Stimulated activated memory B cell treated with anti-CD40 and anti-IgM and Interleukin-4, amounts not matched to agents 10 μg/mL and 1 μg/mL and 100 μg/mL, for 72 hours (primary cell): ENCODE data around the gene MEIS1.

Experiments
- ATAC-seq: fragments of 150-1000 bp; cut with Tn5 transposase; 2 replicates; pipeline ENCODE4 v1.10.0; 2021
- H3K27ac Mint-ChIP-seq: one replicate; pipeline ENCODE4 v1.8.0; 2022; ENCODE audit warnings: mild to moderate bottlenecking, mixed read lengths
- H3K27me3 Mint-ChIP-seq: one replicate; pipeline ENCODE4 v1.8.0; 2022; ENCODE audit warnings: mixed read lengths
- H3K36me3 Mint-ChIP-seq: one replicate; pipeline ENCODE4 v1.8.0; 2022; ENCODE audit warnings: mixed read lengths
- H3K4me1 Mint-ChIP-seq: one replicate; pipeline ENCODE4 v1.8.0; 2022; ENCODE audit warnings: mixed read lengths
- H3K4me3 Mint-ChIP-seq: one replicate; pipeline ENCODE4 v1.8.0; 2022; ENCODE audit warnings: mild to moderate bottlenecking, moderate library complexity, mixed read lengths
- H3K9me3 Mint-ChIP-seq: one replicate; pipeline ENCODE4 v1.8.0; 2022; ENCODE audit warnings: mixed read lengths

The MEIS1 gene

DNA sequence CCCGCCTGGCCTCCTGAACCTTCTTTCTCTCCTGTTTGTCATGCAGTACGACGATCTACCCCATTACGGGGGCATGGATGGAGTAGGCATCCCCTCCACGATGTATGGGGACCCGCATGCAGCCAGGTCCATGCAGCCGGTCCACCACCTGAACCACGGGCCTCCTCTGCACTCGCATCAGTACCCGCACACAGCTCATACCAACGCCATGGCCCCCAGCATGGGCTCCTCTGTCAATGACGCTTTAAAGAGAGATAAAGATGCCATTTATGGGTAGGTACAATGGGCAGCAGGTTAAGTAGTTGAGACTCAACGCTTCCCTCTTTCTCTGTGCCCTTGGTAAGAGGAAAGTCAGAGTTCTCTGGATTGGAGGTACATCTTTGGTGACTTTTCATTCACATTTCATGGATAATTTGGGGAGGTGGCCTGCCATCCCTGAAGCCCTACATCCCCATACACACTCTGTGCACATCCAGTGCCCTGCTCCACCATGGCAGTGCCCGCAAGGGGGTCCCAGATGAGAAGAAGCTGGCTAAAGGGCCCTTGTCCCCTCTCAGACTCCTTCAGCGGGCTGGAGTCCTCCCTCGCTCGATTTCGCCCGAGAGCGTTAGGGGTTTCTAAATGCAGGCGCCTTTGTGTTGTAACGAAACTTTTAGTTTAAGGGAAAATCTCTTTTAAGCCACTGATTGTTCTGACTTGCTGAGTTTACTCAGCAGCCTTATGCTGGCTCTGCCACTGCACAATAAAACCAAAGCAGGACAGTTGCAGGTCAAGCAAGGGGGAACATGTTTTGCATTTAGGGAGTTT is 3.0 kb downstream of the MEIS1 start:
- no peaks in the 10 kb centered on the region for H3K36me3 Mint-ChIP-seq
- no peak for ATAC-seq
- H3K4me3 Mint-ChIP-seq = no peak overlapping the region
- peaks cover 45% of the 10 kb centered on the region for H3K4me1 Mint-ChIP-seq
- H3K27me3 Mint-ChIP-seq = peaks cover 87% of the 10 kb centered on the region
- H3K9me3 Mint-ChIP-seq = no peaks in the 10 kb centered on the region
- H3K27ac Mint-ChIP-seq = no peak overlapping the region

DNA sequence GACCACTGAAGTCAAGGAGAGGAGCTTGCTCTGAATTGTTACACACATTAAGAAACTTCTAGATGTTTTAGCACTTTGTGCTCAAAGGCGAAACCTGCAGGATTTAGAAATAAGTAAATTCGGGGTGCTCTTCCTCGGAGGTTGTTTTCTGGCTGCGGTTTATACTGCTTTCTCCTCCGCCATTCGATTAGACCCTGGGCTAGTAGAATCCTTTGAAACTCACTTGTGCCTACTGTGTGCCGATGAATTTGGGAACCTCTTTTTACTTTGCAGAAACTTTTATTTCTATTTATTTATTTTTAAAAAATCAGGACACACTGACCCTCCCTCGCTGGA is 3.5 kb downstream of the MEIS1 start:
- Mint-ChIP-seq H3K4me3 (no peak overlapping the region), H3K9me3 (no peaks in the 10 kb centered on the region), H3K27me3 (peaks cover 87% of the 10 kb centered on the region), H3K4me1 (peaks cover 40% of the 10 kb centered on the region), H3K27ac (no peak overlapping the region), H3K36me3 (no peaks in the 10 kb centered on the region)
- ATAC-seq = no peak

DNA sequence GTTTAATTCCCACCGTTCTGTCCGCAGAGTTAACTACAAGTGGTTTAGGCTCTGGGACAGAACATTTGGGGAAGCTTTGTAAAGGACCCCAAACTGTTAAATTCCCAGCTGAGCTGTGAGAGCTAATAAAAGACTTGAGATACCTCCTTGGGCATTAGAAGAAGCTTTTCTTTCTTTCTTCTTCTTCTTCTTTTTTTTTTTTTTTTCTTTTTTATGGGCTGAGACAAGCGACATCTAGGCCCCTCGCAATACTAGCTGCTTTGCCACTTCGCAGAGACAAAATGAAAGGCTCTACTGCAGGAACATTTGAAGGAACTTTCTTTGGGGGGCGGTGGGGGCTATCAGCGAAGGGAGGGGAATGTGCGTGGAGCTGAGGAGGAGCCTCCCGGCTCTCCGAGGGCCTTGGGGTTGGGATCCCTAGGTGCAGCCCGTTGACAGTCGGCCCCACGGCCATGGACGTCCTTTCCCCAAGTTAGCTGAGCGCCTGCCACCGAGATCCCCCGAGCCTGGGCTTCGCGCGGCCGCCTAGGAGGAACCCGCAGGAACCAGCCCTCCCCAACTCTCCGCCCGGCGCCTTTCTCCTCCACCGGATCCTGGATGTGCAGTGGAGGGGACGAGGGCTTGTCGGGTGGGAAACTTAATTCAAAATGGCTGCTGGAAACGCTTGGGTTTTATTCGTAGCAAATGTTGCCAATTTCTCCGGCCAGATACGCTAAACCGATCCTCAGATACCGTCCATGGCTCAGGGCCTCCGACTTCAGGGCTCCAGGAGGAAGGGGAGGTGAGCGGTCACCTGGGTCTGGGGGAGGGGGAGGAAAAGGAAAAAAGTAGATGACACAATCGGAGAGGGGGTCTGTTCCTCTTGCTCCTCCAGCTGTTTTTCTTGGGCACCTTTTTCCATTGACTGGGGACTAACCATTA is 4.2 kb downstream of the MEIS1 start:
- Mint-ChIP-seq H3K27me3 (peaks cover 87% of the 10 kb centered on the region), H3K4me3 (no peak overlapping the region), H3K27ac (no peak overlapping the region), H3K9me3 (no peaks in the 10 kb centered on the region), H3K36me3 (no peaks in the 10 kb centered on the region), H3K4me1 (peaks cover 33% of the 10 kb centered on the region)
- ATAC-seq = no peak

DNA sequence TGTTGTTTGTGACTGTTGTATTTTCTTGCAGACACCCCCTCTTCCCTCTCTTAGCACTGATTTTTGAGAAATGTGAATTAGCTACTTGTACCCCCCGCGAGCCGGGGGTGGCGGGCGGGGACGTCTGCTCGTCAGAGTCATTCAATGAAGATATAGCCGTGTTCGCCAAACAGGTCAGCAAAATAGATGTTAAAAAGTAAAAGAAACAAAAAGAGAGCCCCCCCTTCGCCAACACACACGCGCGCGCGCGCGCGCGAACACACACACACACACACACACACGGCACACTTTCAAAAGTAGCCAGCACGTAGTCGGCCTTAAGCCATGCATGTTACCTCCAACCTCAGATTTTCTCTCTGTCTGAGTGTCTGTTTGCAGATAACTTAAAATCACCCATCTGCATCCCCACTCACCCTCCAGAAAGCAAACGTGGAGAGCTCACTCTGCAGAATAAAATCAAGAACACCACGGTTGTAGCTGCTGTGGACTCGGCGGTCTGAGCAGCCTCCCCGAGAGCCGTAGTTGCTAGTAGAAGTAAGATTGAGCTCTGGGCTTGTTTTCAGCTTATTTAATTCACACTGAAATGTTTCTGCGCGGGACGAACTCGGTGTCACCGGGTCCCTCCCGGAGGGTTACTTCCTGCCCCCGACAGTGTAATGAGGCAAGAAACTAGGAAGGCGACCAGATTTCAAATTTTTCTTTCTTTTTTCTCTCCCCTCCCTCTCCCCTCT is 5.1 kb downstream of the MEIS1 start:
- H3K27me3 Mint-ChIP-seq = peaks cover 81% of the 10 kb centered on the region
- peak overlapping the region; percentile 9 for H3K4me3 Mint-ChIP-seq
- peaks cover 25% of the 10 kb centered on the region for H3K4me1 Mint-ChIP-seq
- no peak overlapping the region for H3K27ac Mint-ChIP-seq
- H3K36me3 Mint-ChIP-seq = no peaks in the 10 kb centered on the region
- no peaks in the 10 kb centered on the region for H3K9me3 Mint-ChIP-seq
- no peak for ATAC-seq

DNA sequence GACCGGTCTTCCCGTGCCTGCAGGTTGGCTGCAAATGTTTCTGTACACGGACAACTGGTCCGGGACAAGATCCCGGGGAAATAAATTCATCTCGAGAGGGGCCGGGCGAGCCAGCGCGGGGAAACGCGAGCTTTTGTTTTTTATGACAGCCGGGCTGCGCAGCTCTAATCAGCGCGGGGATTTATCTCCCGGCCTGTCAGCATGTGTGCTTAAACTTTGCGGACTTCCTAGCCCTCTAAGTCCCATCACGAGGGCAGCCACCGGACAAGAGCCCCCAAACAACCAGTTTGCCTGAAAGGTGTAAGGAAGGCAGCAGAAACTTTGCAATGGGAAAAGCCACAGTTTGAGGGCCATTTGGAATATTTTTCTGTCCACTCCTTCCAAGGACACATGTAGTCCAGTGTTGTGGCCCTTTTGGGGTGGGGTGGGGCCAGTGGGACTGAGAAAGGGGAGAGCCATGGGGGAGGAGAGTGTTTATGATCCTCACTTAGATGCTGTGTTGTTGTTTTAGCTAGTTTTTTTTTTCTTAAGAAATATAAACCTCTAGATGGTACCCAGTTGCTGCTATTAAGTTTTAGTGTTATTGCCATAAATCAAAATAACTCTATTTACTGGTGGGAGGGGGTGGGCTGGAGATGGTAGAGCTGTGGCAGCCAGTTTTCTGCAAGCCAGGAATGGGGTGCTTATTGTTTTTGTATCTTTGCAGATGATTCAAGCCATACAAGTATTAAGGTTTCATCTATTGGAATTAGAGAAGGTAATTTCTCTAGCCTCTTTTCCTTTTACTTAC is 6.0 kb downstream of the MEIS1 start:
- no peak overlapping the region for H3K27ac Mint-ChIP-seq
- H3K9me3 Mint-ChIP-seq = no peaks in the 10 kb centered on the region
- peaks cover 16% of the 10 kb centered on the region for H3K4me1 Mint-ChIP-seq
- H3K27me3 Mint-ChIP-seq = peaks cover 81% of the 10 kb centered on the region
- ATAC-seq = no peak
- no peak overlapping the region for H3K4me3 Mint-ChIP-seq
- H3K36me3 Mint-ChIP-seq = no peaks in the 10 kb centered on the region

DNA sequence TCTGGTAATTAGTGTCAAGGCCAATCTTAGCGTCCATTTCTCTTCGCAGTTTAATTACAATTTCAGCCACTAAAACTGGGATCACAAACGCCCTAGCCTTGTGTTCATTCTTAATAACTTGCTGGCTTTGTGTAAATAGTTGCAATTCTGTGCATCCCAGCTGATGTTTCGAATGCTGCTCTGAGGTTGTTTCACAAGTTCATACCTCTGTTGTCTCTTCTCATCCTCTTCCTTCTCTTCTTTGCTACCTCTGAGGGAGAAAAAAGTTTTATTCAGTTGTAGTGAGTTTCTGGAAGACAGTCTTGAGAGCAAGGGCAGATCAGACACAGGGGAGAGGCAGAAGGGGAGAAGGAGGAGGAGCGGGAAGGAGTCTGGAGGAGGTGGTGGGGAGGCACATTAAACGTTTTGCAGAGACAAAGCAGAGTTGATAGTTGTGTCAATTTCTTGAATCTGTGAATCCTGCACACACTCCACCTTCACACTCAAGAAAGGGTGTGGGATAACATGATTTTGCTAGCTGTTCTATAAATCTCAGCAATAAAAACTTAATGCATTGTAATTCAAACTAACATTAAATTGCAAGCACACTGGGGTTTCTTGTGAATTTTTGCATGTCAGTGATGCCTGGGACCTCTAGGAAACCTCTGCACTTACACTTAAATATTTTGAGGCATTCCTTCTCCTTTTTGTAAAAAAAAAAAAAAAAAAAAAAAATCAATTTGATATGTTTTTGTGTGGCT is 6.8 kb downstream of the MEIS1 start:
- no peak for ATAC-seq
- no peak overlapping the region for H3K4me3 Mint-ChIP-seq
- H3K9me3 Mint-ChIP-seq = no peaks in the 10 kb centered on the region
- H3K4me1 Mint-ChIP-seq = peaks cover 16% of the 10 kb centered on the region
- peaks cover 78% of the 10 kb centered on the region for H3K27me3 Mint-ChIP-seq
- H3K27ac Mint-ChIP-seq = no peak overlapping the region
- H3K36me3 Mint-ChIP-seq = no peaks in the 10 kb centered on the region

DNA sequence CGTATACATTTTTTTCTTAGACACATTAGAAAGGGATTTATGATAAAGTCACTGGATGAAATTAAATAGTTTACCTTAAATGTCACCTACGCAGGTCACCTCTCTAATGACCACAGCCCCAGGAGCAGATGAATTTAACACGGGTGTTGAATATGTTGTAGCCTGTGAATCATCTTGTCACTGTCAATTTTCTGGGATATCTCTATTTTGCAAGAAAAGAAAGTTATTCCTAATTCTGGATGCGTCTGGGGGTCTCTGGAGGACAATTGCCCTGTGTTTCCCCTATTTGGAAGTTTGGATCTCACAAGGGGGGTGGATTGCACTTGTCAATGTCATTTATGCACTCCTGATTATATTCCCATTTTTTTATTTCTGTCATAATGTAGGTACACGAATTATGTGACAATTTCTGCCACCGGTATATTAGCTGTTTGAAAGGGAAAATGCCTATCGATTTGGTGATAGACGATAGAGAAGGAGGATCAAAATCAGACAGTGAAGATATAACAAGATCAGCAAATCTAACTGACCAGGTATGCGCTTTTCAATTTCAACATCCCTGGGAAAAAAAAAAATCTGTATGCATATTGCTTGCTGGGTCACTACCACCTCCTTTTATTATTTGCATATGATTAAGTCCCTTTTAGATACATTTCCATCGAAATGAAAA is 7.7 kb downstream of the MEIS1 start:
- peaks cover 76% of the 10 kb centered on the region for H3K27me3 Mint-ChIP-seq

DNA sequence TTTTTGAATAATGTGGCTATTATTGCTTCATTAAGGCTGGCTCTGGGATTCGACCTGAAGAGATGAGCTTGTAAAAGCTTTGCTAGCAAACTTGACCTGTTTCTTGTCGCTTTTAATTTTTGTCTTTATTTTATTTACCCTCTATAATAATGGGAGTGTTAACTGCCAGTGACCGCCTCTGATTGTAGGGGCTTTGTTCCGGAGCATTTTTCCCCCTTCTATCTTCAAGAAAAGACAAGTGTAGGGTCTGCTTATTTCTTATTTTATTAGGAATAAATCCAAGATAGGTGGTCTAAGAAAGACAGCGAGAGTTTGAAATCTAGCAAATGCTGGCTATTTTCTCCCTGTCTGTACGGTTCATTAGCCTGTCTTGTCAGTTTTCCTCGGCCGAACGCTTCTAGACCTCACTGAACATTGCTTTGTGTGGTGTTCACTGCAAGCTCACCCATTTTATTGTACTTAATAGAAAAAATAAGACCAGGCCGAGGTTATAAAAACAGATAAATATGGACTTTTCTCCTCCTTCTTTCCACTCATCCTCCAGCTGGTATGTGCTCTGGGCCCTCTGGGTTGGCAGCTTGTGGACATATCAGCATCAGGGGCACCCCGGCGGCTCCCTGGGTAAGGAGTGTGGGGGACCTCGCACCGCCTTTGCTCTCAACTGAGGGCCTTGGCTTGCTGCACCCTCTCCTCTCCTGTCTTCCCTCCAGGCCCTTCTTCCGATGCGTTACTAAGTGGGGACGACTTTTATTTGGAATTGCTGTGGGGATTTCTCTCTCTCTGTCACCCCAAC is 8.5 kb downstream of the MEIS1 start:
- peaks cover 79% of the 10 kb centered on the region for H3K27me3 Mint-ChIP-seq
- H3K36me3 Mint-ChIP-seq = no peaks in the 10 kb centered on the region
- no peaks in the 10 kb centered on the region for H3K9me3 Mint-ChIP-seq
- H3K4me1 Mint-ChIP-seq = peaks cover 10% of the 10 kb centered on the region
- ATAC-seq = no peak
- no peak overlapping the region for H3K4me3 Mint-ChIP-seq
- H3K27ac Mint-ChIP-seq = no peak overlapping the region

More for the DNA sequence above, 7.7 kb downstream of the MEIS1 start:
- no peak for ATAC-seq
- Mint-ChIP-seq H3K36me3 (no peaks in the 10 kb centered on the region), H3K27ac (no peak overlapping the region), H3K4me3 (no peak overlapping the region), H3K9me3 (no peaks in the 10 kb centered on the region), H3K4me1 (peaks cover 12% of the 10 kb centered on the region)

DNA sequence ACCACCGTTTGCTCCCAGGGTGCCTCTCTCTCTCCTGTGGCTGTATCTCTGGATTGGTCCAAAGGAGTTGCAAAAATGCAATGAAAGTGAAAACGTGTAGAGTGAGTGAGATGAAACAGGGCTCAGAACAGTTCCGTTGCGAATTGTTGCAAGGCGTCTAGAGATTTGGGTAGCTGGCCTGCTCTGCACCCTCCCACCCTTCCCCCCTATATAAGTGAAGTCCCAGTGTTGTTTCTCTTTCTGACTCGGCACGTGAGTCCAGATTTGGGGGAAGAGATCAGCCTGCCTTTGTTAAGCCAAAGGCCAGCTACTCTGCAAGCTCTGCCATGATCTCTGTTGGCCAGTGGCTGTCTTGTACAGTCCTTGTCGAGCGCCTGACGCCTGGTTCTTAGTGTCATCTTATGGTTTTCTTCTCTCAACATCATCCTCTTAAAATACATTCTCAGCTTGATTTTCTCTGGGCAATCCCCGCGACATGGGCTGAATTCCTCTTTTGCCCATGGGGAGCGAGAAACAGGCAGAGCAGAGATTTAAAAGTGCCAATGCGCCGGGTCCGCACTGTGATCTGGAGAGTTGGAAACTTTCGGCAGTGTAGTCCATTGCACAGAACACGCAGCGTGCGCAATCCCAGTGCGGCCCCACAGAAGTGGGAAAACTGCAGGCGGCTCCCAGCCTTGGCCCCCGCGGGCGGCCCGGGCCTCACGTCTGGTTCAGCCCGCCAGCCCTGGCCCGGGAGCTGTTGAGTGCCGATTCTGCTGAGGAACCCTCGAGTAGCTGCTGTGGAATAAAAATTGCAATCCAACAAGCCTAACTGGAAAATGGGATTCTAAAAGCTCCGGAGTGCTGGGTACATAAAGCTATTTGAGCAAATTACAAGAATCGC is 9.3 kb downstream of the MEIS1 start:
- Mint-ChIP-seq H3K27me3 (peaks cover 76% of the 10 kb centered on the region), H3K36me3 (no peaks in the 10 kb centered on the region), H3K27ac (no peak overlapping the region), H3K4me1 (peaks cover 10% of the 10 kb centered on the region), H3K9me3 (no peaks in the 10 kb centered on the region), H3K4me3 (no peak overlapping the region)
- ATAC-seq = no peak

DNA sequence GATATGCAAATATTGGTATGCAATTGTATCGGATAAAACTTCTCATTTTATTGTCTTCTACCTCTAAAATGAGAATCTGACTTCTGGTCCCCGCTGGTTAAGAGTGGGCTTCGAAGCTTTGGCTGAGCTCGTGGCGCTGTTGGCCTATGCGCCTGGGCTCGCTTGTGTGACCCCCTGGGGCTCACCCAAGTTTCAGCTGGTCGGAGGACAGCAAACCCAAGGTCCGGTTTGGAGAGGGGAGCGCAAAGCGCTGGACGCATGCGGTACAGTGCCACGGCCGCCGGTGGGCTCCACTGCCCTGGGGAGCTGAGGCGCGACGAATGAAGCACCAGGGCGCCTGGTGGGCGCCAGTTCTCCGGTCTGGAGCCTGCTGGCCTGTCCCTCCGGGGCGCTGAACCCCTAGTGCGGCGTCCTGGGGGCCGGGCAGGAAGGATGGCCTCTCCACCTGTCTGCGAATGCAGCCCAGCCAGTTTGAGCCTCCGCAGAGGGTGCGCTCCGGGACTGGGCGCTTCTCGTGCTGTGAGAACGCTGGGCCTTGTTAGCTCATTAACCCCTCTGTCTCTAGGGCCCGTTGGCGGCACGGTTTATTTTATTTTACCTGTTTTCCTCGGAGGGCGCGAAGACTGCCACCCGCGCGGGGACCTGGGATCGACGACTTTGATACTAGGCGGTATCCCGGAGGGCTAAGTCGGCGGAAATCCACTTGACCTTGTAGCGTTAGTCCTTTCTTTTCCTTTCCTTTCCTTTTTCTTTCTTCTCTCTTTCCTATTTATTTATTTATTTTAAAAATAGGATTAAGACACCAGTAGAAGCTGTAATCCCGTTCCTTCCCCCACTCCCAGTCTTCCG is 10.4 kb downstream of the MEIS1 start:
- H3K9me3 Mint-ChIP-seq = no peaks in the 10 kb centered on the region
- no peaks in the 10 kb centered on the region for H3K36me3 Mint-ChIP-seq
- no peak overlapping the region for H3K27ac Mint-ChIP-seq
- H3K4me1 Mint-ChIP-seq = no peaks in the 10 kb centered on the region
- no peak overlapping the region for H3K4me3 Mint-ChIP-seq
- ATAC-seq = no peak
- H3K27me3 Mint-ChIP-seq = peaks cover 65% of the 10 kb centered on the region

DNA sequence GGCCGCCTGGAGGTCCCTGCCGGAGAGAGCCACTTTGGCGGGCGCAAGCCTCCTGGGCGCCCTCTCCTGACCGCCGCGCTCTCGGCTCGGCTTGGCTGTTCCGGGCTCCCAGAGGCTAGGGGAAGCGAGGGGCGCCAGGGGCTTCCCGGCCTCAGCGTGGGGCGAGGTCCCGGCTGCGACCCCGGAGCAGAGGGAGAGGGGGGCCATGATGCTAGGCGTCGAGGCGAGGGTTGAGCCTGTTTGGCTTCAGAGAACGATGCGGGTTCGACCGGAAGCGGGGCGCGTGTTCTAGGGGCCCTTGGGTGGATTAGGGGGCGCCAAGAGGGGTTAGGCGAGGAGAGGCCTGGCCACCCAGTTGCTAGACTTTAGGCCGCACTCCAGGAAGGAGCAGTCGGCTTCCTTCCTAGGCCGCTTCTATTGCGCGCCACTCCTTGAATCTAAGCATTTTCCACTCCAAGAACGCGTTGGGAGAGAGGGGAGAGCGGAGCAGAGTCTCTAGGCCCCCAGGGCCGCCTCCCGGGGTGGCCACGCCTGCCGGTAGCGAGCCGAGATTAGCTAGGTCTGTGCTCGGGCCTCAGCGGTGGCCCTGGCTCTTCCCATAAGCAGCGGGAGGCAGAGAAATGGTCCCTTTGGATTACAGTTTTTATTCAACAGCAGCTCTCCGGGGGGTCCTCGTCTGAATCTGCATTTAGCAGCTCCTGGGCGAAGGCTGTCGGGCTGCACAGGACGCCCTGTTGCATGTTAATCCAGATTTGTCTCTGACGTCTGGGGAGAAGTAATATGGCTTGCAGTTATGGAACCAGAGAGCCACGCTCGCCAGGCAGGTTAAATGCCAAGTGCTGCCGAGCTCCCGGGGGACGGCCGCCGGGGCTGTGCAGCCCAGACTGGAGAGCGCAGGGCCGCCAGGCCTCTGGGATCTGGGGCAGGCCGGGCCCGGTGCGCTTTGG is 11.3 kb downstream of the MEIS1 start:
- Mint-ChIP-seq H3K27ac (no peak overlapping the region), H3K4me1 (no peaks in the 10 kb centered on the region), H3K36me3 (no peaks in the 10 kb centered on the region), H3K4me3 (no peak overlapping the region), H3K9me3 (no peaks in the 10 kb centered on the region), H3K27me3 (peaks cover 56% of the 10 kb centered on the region)
- no peak for ATAC-seq
